Measurements from ENCODE around the gene ACTR1B. TPM values are rescaled to one million over a fixed set of nuclear protein-coding genes. Genes with fewer than 3 reads are reported as not detected.

Gene ACTR1B
- total RNA-seq, 1 experiment from 2014 or later, result 58.2 TPM

GRCh38 chr2:97706112-97706511 lies 42.3 kb upstream of the ACTR1B start:
- CTCF ChIA-PET, result interaction anchor here (1.1 to 1.4 kb wide), 3 partner anchors 9 to 56 kb away, joined by 3 to 6 read pairs (median 4); no protein-coding TSS in a partner anchor

More at GRCh38 chr2:97706112-97706511, 42.3 kb upstream of the ACTR1B start:
- peaks cover 10% of the 10 kb centered on the region for H3K4me1 Mint-ChIP-seq
- ATAC-seq (no peak), DNase-seq (ENCODE audit: low spot score) (no peak)
- no peak overlapping the region for H3K4me3 Mint-ChIP-seq
- POLR2A ChIA-PET, result no interaction called here
- H3K9me3 Mint-ChIP-seq, result peaks cover 3% of the 10 kb centered on the region; the same call in 1 of the 2 replicates
- no peak overlapping the region for H3K27ac Mint-ChIP-seq
- no peak for TF ChIP-seq ZNF263 (CRISPR knock-in tag; IDR thresholded peaks at IDR 0.05; ENCODE audit: low read depth)
- no peak for TF ChIP-seq ATF6 (CRISPR knock-in tag; IDR thresholded peaks at IDR 0.05)
- TF ChIP-seq GABPB1 (CRISPR knock-in tag; IDR thresholded peaks at IDR 0.05), result no peak
- TF ChIP-seq ZNF512 (CRISPR knock-in tag; IDR thresholded peaks at IDR 0.05; ENCODE audit: borderline replicate concordance), result no peak
- TF ChIP-seq NR3C1 (CRISPR knock-in tag; conservative IDR thresholded peaks at IDR 0.05; ENCODE audit: low read depth), result no peak
- no peak for TF ChIP-seq MAX (CRISPR knock-in tag; IDR thresholded peaks at IDR 0.05)
- no peak for TF ChIP-seq NFYB (CRISPR knock-in tag; conservative IDR thresholded peaks at IDR 0.05; ENCODE audit: low read depth)
- no peak for TF ChIP-seq ZNF281 (CRISPR knock-in tag; IDR thresholded peaks at IDR 0.05)
- no peak for TF ChIP-seq ARID4B (CRISPR knock-in tag; IDR thresholded peaks at IDR 0.05; ENCODE audit: borderline replicate concordance)
- no peak for TF ChIP-seq NR2C2 (CRISPR knock-in tag; IDR thresholded peaks at IDR 0.05)
- no peak for TF ChIP-seq ZNF532 (CRISPR knock-in tag; IDR thresholded peaks at IDR 0.05; ENCODE audit: borderline replicate concordance)
- no peak for TF ChIP-seq IRF2 (CRISPR knock-in tag; IDR thresholded peaks at IDR 0.05; ENCODE audit: borderline replicate concordance, low read depth)
- TF ChIP-seq TCF7 (CRISPR knock-in tag; IDR thresholded peaks at IDR 0.05; ENCODE audit: low read depth), result no peak
- TF ChIP-seq ZNF396 (CRISPR knock-in tag; IDR thresholded peaks at IDR 0.05; ENCODE audit: borderline replicate concordance), result no peak
- TF ChIP-seq USF1 (CRISPR knock-in tag; IDR thresholded peaks at IDR 0.05), result no peak
- TF ChIP-seq NFE2L1 (CRISPR knock-in tag; IDR thresholded peaks at IDR 0.05), result no peak
- no peak for TF ChIP-seq TP53 (CRISPR knock-in tag; IDR thresholded peaks at IDR 0.05)
- 0 out of 2 replicates have a peak, but pooled peaks cover 2% of the 10 kb centered on the region for H3K36me3 Mint-ChIP-seq
- H3K27me3 Mint-ChIP-seq (ENCODE audit: low read depth), result peaks cover 4% of the 10 kb centered on the region; the same call in 1 of the 2 replicates

Data from WTC11 (cell line).